ENCODE measurements around the gene KIF12.

The KIF12 gene

DNA sequence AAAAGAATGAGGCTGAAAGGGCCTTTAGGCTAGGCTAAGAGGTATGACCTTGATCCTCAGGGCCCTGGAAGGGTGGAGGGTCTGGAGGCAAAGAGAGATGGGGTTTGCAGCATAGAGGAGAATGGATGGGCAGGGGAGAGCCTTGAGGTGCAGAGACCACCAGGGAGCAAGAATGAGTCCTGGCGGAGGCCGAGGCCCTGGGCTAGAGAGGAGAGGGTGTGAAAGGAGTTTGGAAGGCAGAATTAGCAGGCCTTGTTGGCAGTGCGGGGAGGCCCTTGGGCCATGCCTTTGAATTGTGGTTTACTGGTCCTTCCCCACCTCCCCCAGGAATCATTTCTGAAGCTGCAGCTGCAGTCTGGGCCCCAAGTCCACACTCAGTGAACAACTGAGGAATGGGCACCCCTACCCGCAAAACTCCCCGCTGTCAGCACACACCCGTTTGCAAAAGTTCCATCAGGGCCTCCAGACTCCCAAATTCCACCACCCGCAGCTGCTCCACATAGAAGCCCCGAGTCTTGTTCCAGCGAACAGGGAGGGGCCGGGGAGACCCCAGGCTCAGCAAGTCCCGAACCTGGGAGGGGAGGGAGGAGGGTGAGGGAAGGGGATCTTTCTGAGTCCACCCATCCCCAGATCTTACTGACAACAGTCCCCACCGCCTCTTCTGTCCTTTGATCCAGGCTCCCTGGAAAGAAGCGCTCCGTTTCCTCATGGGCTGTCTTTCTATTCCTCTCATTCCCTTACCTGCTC lies 2.1 kb downstream of the KIF12 start:
- ATAC-seq (ENCODE audit: insufficient read depth, low read depth) (no peak), DNase-seq (no peak)
- H3K4me3 ChIP-seq (ENCODE audit: low read depth in 1 of 2, low read length in 2 of 2), result no peak overlapping the region
- H3K27me3 ChIP-seq (ENCODE audit: insufficient read depth, low read length, poor library complexity), result no peaks in the 10 kb centered on the region
- H2AFZ ChIP-seq (ENCODE audit: low read depth, low read length), result no peak overlapping the region
- no peak overlapping the region for H3K4me2 ChIP-seq (ENCODE audit: insufficient read depth, low read length)
- no peaks in the 10 kb centered on the region for H3K79me2 ChIP-seq (ENCODE audit: insufficient read depth, low read length)
- TF ChIP-seq, protein P1, sequence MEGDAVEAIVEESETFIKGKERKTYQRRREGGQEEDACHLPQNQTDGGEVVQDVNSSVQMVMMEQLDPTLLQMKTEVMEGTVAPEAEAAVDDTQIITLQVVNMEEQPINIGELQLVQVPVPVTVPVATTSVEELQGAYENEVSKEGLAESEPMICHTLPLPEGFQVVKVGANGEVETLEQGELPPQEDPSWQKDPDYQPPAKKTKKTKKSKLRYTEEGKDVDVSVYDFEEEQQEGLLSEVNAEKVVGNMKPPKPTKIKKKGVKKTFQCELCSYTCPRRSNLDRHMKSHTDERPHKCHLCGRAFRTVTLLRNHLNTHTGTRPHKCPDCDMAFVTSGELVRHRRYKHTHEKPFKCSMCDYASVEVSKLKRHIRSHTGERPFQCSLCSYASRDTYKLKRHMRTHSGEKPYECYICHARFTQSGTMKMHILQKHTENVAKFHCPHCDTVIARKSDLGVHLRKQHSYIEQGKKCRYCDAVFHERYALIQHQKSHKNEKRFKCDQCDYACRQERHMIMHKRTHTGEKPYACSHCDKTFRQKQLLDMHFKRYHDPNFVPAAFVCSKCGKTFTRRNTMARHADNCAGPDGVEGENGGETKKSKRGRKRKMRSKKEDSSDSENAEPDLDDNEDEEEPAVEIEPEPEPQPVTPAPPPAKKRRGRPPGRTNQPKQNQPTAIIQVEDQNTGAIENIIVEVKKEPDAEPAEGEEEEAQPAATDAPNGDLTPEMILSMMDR (IDR thresholded peaks at IDR 0.05; ENCODE audit: borderline replicate concordance, extremely low read depth, low read length, poor library complexity, severe bottlenecking), result no peak
- no peak for TF ChIP-seq EZH2 (IDR thresholded peaks at IDR 0.05; ENCODE audit: borderline replicate concordance, low read depth, low read length, severe bottlenecking)
- H3K27ac ChIP-seq (ENCODE audit: low read length), result no peak overlapping the region
- no peaks in the 10 kb centered on the region for H3K9me3 ChIP-seq (ENCODE audit: insufficient read depth, low read length, severe bottlenecking)
- H3K36me3 ChIP-seq (ENCODE audit: insufficient read depth, low read length), result no peaks in the 10 kb centered on the region
- H3K9ac ChIP-seq (ENCODE audit: low read depth, low read length), result no peak overlapping the region
- no peaks in the 10 kb centered on the region for H3K4me1 ChIP-seq (ENCODE audit: insufficient read depth, low read length)
- H4K20me1 ChIP-seq (ENCODE audit: insufficient read depth, low read length), result no peaks in the 10 kb centered on the region; the same call in 1 of the 2 replicates

DNA sequence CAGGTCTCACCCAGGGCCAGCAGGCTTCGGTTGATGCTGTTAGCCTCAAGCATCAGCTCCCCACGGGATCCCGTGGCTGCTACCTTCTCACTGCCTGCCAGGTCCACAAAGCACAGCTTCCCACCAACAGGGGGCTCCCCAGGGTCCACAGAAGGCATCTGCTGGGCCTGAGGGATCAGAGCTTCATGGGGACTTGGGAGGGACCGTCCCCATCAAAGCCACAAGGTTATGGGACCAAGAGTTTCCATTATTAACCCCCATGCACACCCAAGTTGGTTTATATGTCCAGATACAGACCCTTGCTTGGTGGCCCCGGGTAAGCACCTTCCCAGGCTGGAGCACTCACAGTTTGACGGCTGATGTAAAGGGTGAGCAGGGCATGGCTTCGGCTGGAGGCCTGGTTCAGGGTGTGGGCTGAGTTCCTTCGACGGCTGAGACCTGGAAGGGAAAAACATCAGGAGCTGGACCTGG lies 3.0 kb downstream of the KIF12 start:
- Histone ChIP-seq H3K9ac (ENCODE audit: low read depth, low read length) (no peak overlapping the region), H3K4me3 (ENCODE audit: low read depth in 1 of 2, low read length in 2 of 2) (no peak overlapping the region)
- DNase-seq, result no peak

DNA sequence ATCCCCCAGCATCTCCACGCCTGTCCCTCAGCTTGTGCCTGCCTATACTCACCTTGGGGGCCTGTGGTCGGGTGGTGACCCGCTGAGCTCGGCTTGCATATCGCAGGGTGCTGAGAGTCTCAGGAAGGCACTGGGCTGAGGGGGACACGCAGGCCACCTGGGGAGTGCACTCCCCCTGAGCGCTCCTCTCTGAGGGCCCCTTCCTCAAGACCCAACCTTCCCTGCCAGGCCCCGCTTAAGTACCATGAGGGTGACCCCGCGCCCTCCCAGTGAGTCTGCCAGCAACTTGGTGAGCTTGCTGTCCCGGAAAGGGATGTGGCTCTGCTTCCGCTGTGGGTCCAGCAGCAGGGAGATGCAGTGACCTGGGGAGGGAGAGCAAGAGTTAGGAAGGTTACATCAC lies 4.1 kb downstream of the KIF12 start:
- no peak overlapping the region for H3K4me2 ChIP-seq (ENCODE audit: insufficient read depth, low read length)
- TF ChIP-seq EZH2 (IDR thresholded peaks at IDR 0.05; ENCODE audit: borderline replicate concordance, low read depth, low read length, severe bottlenecking), result no peak
- TF ChIP-seq, protein P1 (IDR thresholded peaks at IDR 0.05; ENCODE audit: borderline replicate concordance, extremely low read depth, low read length, poor library complexity, severe bottlenecking), result no peak

More for the DNA sequence above, 3.0 kb downstream of the KIF12 start:
- no peaks in the 10 kb centered on the region; the same call in 1 of the 2 replicates for H4K20me1 ChIP-seq (ENCODE audit: insufficient read depth, low read length)
- no peaks in the 10 kb centered on the region for H3K4me1 ChIP-seq (ENCODE audit: insufficient read depth, low read length)
- H3K9me3 ChIP-seq (ENCODE audit: insufficient read depth, low read length, severe bottlenecking), result no peaks in the 10 kb centered on the region
- no peaks in the 10 kb centered on the region for H3K36me3 ChIP-seq (ENCODE audit: insufficient read depth, low read length)
- no peak for TF ChIP-seq EZH2 (IDR thresholded peaks at IDR 0.05; ENCODE audit: borderline replicate concordance, low read depth, low read length, severe bottlenecking)
- TF ChIP-seq, protein P1 (IDR thresholded peaks at IDR 0.05; ENCODE audit: borderline replicate concordance, extremely low read depth, low read length, poor library complexity, severe bottlenecking), result no peak
- H3K27ac ChIP-seq (ENCODE audit: low read length), result no peak overlapping the region
- H3K27me3 ChIP-seq (ENCODE audit: insufficient read depth, low read length, poor library complexity), result no peaks in the 10 kb centered on the region
- no peak overlapping the region for H2AFZ ChIP-seq (ENCODE audit: low read depth, low read length)
- no peak overlapping the region for H3K4me2 ChIP-seq (ENCODE audit: insufficient read depth, low read length)
- no peaks in the 10 kb centered on the region for H3K79me2 ChIP-seq (ENCODE audit: insufficient read depth, low read length)
- ATAC-seq (ENCODE audit: insufficient read depth, low read depth), result no peak

More for the DNA sequence above, 4.1 kb downstream of the KIF12 start:
- Histone ChIP-seq H3K79me2 (ENCODE audit: insufficient read depth, low read length) (no peaks in the 10 kb centered on the region), H3K27me3 (ENCODE audit: insufficient read depth, low read length, poor library complexity) (no peaks in the 10 kb centered on the region), H3K27ac (ENCODE audit: low read length) (no peak overlapping the region), H3K36me3 (ENCODE audit: insufficient read depth, low read length) (no peaks in the 10 kb centered on the region), H3K4me1 (ENCODE audit: insufficient read depth, low read length) (no peaks in the 10 kb centered on the region), H2AFZ (ENCODE audit: low read depth, low read length) (no peak overlapping the region), H4K20me1 (ENCODE audit: insufficient read depth, low read length) (no peaks in the 10 kb centered on the region; the same call in 1 of the 2 replicates), H3K4me3 (ENCODE audit: low read depth in 1 of 2, low read length in 2 of 2) (no peak overlapping the region), H3K9ac (ENCODE audit: low read depth, low read length) (no peak overlapping the region), H3K9me3 (ENCODE audit: insufficient read depth, low read length, severe bottlenecking) (no peaks in the 10 kb centered on the region)
- no peak for DNase-seq
- ATAC-seq (ENCODE audit: insufficient read depth, low read depth), result no peak
